ENCODE measurements around the gene PRKAG2.
"Not testable (repeated sequence)": the region's sequence is repeated elsewhere in the genome, so short reads cannot be mapped to it uniquely, and the experiment has no call there.

PRKAG2 gene

GRCh38 chr7:151844071-151844824 lies 32.7 kb downstream of the PRKAG2 start:
- Histone ChIP-seq H3K27me3 (ENCODE audit: control insufficient read depth, insufficient read depth, low read length, poor library complexity, severe bottlenecking) (no peaks in the 10 kb centered on the region), H3K9me3 (ENCODE audit: control insufficient read depth, low read length) (no peaks in the 10 kb centered on the region), H3K27ac (ENCODE audit: insufficient read depth, low read depth, low read length, poor library complexity, severe bottlenecking) (no peak overlapping the region), H3K36me3 (ENCODE audit: control insufficient read depth, insufficient read depth, low read length) (no peaks in the 10 kb centered on the region), H3K4me3 (ENCODE audit: insufficient read depth, low read depth, low read length) (no peak overlapping the region), H3K4me1 (ENCODE audit: control insufficient read depth, insufficient read depth, low read length) (no peaks in the 10 kb centered on the region)
- WGBS, 2 experiments: 92 to 95% methylated on average over 20 of the region's 20 CpGs

- Histone ChIP-seq H3K27ac (ENCODE audit: insufficient read depth, low read depth, low read length, poor library complexity, severe bottlenecking) (no peak overlapping the region), H3K9me3 (ENCODE audit: control insufficient read depth, low read length) (no peaks in the 10 kb centered on the region), H3K4me1 (ENCODE audit: control insufficient read depth, insufficient read depth, low read length) (peaks cover 5% of the 10 kb centered on the region), H3K4me3 (ENCODE audit: insufficient read depth, low read depth, low read length) (no peak overlapping the region), H3K36me3 (ENCODE audit: control insufficient read depth, insufficient read depth, low read length) (no peaks in the 10 kb centered on the region), H3K27me3 (ENCODE audit: control insufficient read depth, insufficient read depth, low read length, poor library complexity, severe bottlenecking) (peaks cover 5% of the 10 kb centered on the region)
- WGBS, 2 experiments: 93 to 94% methylated on average over 5 of the region's 5 CpGs
Measured at GRCh38 chr7:151843181-151843580, 33.7 kb downstream of the PRKAG2 start.

- not testable (repeated sequence) for H3K36me3 ChIP-seq (ENCODE audit: control insufficient read depth, insufficient read depth, low read length); H3K9me3 ChIP-seq (ENCODE audit: control insufficient read depth, low read length); H3K27ac ChIP-seq (ENCODE audit: insufficient read depth, low read depth, low read length, poor library complexity, severe bottlenecking); H3K4me3 ChIP-seq (ENCODE audit: insufficient read depth, low read depth, low read length); H3K27me3 ChIP-seq (ENCODE audit: control insufficient read depth, insufficient read depth, low read length, poor library complexity, severe bottlenecking)
- H3K4me1 ChIP-seq (ENCODE audit: control insufficient read depth, insufficient read depth, low read length): peaks cover 20% of the 10 kb centered on the region
- WGBS, 2 experiments: 94 to 96% methylated on average over 1 of the region's 1 CpG
Measured at GRCh38 chr7:151841395-151842051, 35.4 kb downstream of the PRKAG2 start.

GRCh38 chr7:151840088-151840910 lies 36.6 kb downstream of the PRKAG2 start:
- 94 to 95% methylated on average over 18 of the region's 18 CpGs for WGBS, 2 experiments
- H3K27ac ChIP-seq (ENCODE audit: insufficient read depth, low read depth, low read length, poor library complexity, severe bottlenecking): no peak overlapping the region
- H3K4me3 ChIP-seq (ENCODE audit: insufficient read depth, low read depth, low read length): no peak overlapping the region
- peaks cover 20% of the 10 kb centered on the region for H3K4me1 ChIP-seq (ENCODE audit: control insufficient read depth, insufficient read depth, low read length)
- no peaks in the 10 kb centered on the region for H3K9me3 ChIP-seq (ENCODE audit: control insufficient read depth, low read length)
- H3K27me3 ChIP-seq (ENCODE audit: control insufficient read depth, insufficient read depth, low read length, poor library complexity, severe bottlenecking): peaks cover 19% of the 10 kb centered on the region
- H3K36me3 ChIP-seq (ENCODE audit: control insufficient read depth, insufficient read depth, low read length): no peaks in the 10 kb centered on the region

- Histone ChIP-seq H3K27me3 (ENCODE audit: control insufficient read depth, insufficient read depth, low read length, poor library complexity, severe bottlenecking) (peaks cover 19% of the 10 kb centered on the region), H3K36me3 (ENCODE audit: control insufficient read depth, insufficient read depth, low read length) (no peaks in the 10 kb centered on the region), H3K9me3 (ENCODE audit: control insufficient read depth, low read length) (no peaks in the 10 kb centered on the region), H3K4me1 (ENCODE audit: control insufficient read depth, insufficient read depth, low read length) (peaks cover 20% of the 10 kb centered on the region), H3K27ac (ENCODE audit: insufficient read depth, low read depth, low read length, poor library complexity, severe bottlenecking) (no peak overlapping the region), H3K4me3 (ENCODE audit: insufficient read depth, low read depth, low read length) (no peak overlapping the region)
- 88 to 90% methylated on average over 13 of the region's 13 CpGs for WGBS, 2 experiments
Measured at GRCh38 chr7:151839451-151839921, 37.4 kb downstream of the PRKAG2 start.

- Histone ChIP-seq H3K27me3 (ENCODE audit: control insufficient read depth, insufficient read depth, low read length, poor library complexity, severe bottlenecking) (peaks cover 19% of the 10 kb centered on the region), H3K27ac (ENCODE audit: insufficient read depth, low read depth, low read length, poor library complexity, severe bottlenecking) (no peak overlapping the region), H3K36me3 (ENCODE audit: control insufficient read depth, insufficient read depth, low read length) (no peaks in the 10 kb centered on the region), H3K4me1 (ENCODE audit: control insufficient read depth, insufficient read depth, low read length) (peaks cover 20% of the 10 kb centered on the region), H3K4me3 (ENCODE audit: insufficient read depth, low read depth, low read length) (no peak overlapping the region), H3K9me3 (ENCODE audit: control insufficient read depth, low read length) (no peaks in the 10 kb centered on the region)
- WGBS, 2 experiments: 87 to 91% methylated on average over 17 of the region's 17 CpGs
Measured at GRCh38 chr7:151838861-151839381, 38.0 kb downstream of the PRKAG2 start.

GRCh38 chr7:151838072-151838471 lies 38.8 kb downstream of the PRKAG2 start:
- Histone ChIP-seq H3K4me3 (ENCODE audit: insufficient read depth, low read depth, low read length) (no peak overlapping the region), H3K27me3 (ENCODE audit: control insufficient read depth, insufficient read depth, low read length, poor library complexity, severe bottlenecking) (peaks cover 19% of the 10 kb centered on the region), H3K9me3 (ENCODE audit: control insufficient read depth, low read length) (no peaks in the 10 kb centered on the region), H3K36me3 (ENCODE audit: control insufficient read depth, insufficient read depth, low read length) (no peaks in the 10 kb centered on the region), H3K27ac (ENCODE audit: insufficient read depth, low read depth, low read length, poor library complexity, severe bottlenecking) (no peak overlapping the region), H3K4me1 (ENCODE audit: control insufficient read depth, insufficient read depth, low read length) (peaks cover 20% of the 10 kb centered on the region)
- WGBS, 2 experiments: 85 to 86% methylated on average over 7 of the region's 7 CpGs

- Histone ChIP-seq H3K4me3 (ENCODE audit: insufficient read depth, low read depth, low read length) (no peak overlapping the region), H3K27me3 (ENCODE audit: control insufficient read depth, insufficient read depth, low read length, poor library complexity, severe bottlenecking) (peaks cover 19% of the 10 kb centered on the region), H3K4me1 (ENCODE audit: control insufficient read depth, insufficient read depth, low read length) (peaks cover 20% of the 10 kb centered on the region), H3K9me3 (ENCODE audit: control insufficient read depth, low read length) (no peaks in the 10 kb centered on the region), H3K36me3 (ENCODE audit: control insufficient read depth, insufficient read depth, low read length) (no peaks in the 10 kb centered on the region), H3K27ac (ENCODE audit: insufficient read depth, low read depth, low read length, poor library complexity, severe bottlenecking) (no peak overlapping the region)
- 43% methylated on average over 21 to 25 of the region's 25 CpGs for WGBS, 2 experiments
Measured at GRCh38 chr7:151837285-151838042, 39.5 kb downstream of the PRKAG2 start.

- no peak overlapping the region for H3K27ac ChIP-seq (ENCODE audit: insufficient read depth, low read depth, low read length, poor library complexity, severe bottlenecking)
- 90% methylated on average over 12 of the region's 12 CpGs for WGBS, 2 experiments
- H3K4me3 ChIP-seq (ENCODE audit: insufficient read depth, low read depth, low read length): no peak overlapping the region
- peaks cover 19% of the 10 kb centered on the region for H3K27me3 ChIP-seq (ENCODE audit: control insufficient read depth, insufficient read depth, low read length, poor library complexity, severe bottlenecking)
- no peaks in the 10 kb centered on the region for H3K36me3 ChIP-seq (ENCODE audit: control insufficient read depth, insufficient read depth, low read length)
- peaks cover 20% of the 10 kb centered on the region for H3K4me1 ChIP-seq (ENCODE audit: control insufficient read depth, insufficient read depth, low read length)
- no peaks in the 10 kb centered on the region for H3K9me3 ChIP-seq (ENCODE audit: control insufficient read depth, low read length)
Measured at GRCh38 chr7:151836927-151837205, 40.0 kb downstream of the PRKAG2 start.

Measured in ectodermal cell (in vitro differentiated cells).